A673 (cell line): ENCODE data around the gene TRIP13. TPM values are rescaled to one million over a fixed set of nuclear protein-coding genes. Genes with fewer than 3 reads are reported as not detected.

Experiments
- BruUV-seq: library from RNA; stranded (reverse); fragments of 400-500 nt; replicated peaks from 2 replicates; lab custom pipeline; 2021; lab: Mats Ljungman, UMichigan
- CTCF ChIA-PET: fragments of 300-600 bp; sonication (Branson Sonifier 250); formaldehyde crosslinking; loops from one replicate; lab custom pipeline; 2022; ENCODE audit warnings: antibody characterized with exemption; lab: Charles Lee
- POLR2A ChIA-PET: fragments of 300-600 bp; sonication (Branson Sonifier 250); formaldehyde crosslinking; loops from one replicate; lab custom pipeline; 2022; ENCODE audit warnings: antibody characterized with exemption; ENCODE audit not compliant: low non-redundant PET; lab: Charles Lee
- DNase-seq: peaks from one replicate; pipeline ENCODE4 v3.0.0-alpha.2; 2015; ENCODE audit warnings: low spot score
- H3K27ac ChIP-seq: fragments of 200-600 bp; sonication (generic); 2 replicates; pipeline ENCODE4 v1.5.1; 2016; ENCODE audit warnings: mixed run types, low read depth, mild to moderate bottlenecking, mixed read lengths, antibody characterized with exemption, low read length; ENCODE audit not compliant: poor library complexity, severe bottlenecking
- H3K27me3 ChIP-seq: fragments of 200-600 bp; sonication (generic); replicated peaks from 2 replicates; pipeline ENCODE4 v1.6.1; 2017; ENCODE audit warnings: mixed run types, low read depth, mild to moderate bottlenecking, mixed read lengths, antibody characterized with exemption, low read length; ENCODE audit not compliant: insufficient read depth, poor library complexity
- H3K36me3 ChIP-seq: fragments of 200-600 bp; sonication (generic); 2 replicates; pipeline ENCODE4 v1.6.1; 2016; ENCODE audit warnings: mixed run types, mild to moderate bottlenecking, mixed read lengths, antibody characterized with exemption, low read length; ENCODE audit not compliant: insufficient read depth, poor library complexity, severe bottlenecking
- H3K4me1 ChIP-seq: fragments of 200-600 bp; sonication (generic); 2 replicates; pipeline ENCODE4 v1.6.1; 2017; ENCODE audit warnings: mixed run types, mild to moderate bottlenecking, mixed read lengths, antibody characterized with exemption, low read length; ENCODE audit not compliant: insufficient read depth, poor library complexity, severe bottlenecking
- H3K4me3 ChIP-seq: fragments of 200-600 bp; sonication (generic); 2 replicates; pipeline ENCODE4 v1.5.1; 2016; ENCODE audit warnings: low read depth, mixed run types, mild to moderate bottlenecking, mixed read lengths, low read length; ENCODE audit not compliant: poor library complexity, severe bottlenecking
- H3K9me3 ChIP-seq: fragments of 200-600 bp; sonication (generic); 2 replicates; pipeline ENCODE4 v1.6.1; 2016; ENCODE audit warnings: mixed run types, low read depth, mild to moderate bottlenecking, mixed read lengths, antibody characterized with exemption, low read length; ENCODE audit not compliant: poor library complexity, severe bottlenecking
- EZH2 ChIP-seq: fragments of 200-600 bp; sonication (generic); IDR thresholded peaks from 2 replicates; pipeline ENCODE4 v1.6.1; 2017; ENCODE audit warnings: borderline replicate concordance, low read depth, mild to moderate bottlenecking, mixed read lengths, antibody characterized with exemption, low read length; ENCODE audit not compliant: poor library complexity, severe bottlenecking
- intact Hi-C: fragments of 100-400 bp; cut with micrococcal nuclease; formaldehyde crosslinking; loops from one replicate; pipeline ENCODE4 v1.10.0; 2022; ENCODE audit not compliant: unreplicated experiment
- total RNA-seq: library from RNA; stranded (reverse); gene quantifications from 2 replicates; pipeline ENCODE4 v1.2.3, GENCODE V29; 2021
- TF ChIP-seq, protein P1 (sequence below): fragments of 300-800, 200-600 bp; sonication (generic); conservative IDR thresholded peaks from 2 replicates; pipeline ENCODE4 v1.5.1; 2017; ENCODE audit warnings: low read depth, mild to moderate bottlenecking, antibody characterized with exemption, low read length, moderate library complexity, mixed read lengths

The TRIP13 gene
- total RNA-seq, 1 experiment from 2014 or later, result 69.1 TPM

DNA sequence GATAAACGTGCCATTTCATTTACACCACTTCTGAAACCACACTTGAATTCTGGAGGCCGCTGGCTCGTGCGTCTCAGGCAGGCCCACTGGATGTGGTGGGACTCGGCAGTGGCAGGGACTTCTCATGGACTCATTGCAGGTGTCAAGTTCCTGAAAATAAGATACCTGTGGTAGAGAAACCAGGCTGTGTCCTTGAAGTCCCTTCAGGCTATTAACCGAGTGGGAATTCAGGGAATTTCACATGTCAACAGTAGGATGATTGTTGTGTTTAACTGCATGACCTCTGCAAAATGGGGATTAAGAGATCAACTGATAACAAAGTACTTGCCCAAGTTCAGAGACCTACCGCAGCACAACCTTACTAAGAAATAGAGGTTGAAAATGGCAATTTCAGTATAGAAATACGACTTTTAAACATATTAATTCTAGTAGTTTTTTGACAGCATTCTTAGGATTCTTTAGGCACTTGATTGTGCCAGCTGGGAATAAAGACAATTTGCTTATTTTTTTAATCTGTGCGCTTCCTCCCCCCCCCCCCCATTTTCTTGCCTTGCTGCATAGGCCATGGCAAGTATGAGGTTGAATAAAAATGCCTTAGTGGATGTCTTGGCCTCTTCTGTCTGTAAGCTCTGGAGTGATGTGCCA is 26.8 kb downstream of the TRIP13 start:
- no TSS peak for BruUV-seq
- no peak for TF ChIP-seq EZH2
- TF ChIP-seq, protein P1, sequence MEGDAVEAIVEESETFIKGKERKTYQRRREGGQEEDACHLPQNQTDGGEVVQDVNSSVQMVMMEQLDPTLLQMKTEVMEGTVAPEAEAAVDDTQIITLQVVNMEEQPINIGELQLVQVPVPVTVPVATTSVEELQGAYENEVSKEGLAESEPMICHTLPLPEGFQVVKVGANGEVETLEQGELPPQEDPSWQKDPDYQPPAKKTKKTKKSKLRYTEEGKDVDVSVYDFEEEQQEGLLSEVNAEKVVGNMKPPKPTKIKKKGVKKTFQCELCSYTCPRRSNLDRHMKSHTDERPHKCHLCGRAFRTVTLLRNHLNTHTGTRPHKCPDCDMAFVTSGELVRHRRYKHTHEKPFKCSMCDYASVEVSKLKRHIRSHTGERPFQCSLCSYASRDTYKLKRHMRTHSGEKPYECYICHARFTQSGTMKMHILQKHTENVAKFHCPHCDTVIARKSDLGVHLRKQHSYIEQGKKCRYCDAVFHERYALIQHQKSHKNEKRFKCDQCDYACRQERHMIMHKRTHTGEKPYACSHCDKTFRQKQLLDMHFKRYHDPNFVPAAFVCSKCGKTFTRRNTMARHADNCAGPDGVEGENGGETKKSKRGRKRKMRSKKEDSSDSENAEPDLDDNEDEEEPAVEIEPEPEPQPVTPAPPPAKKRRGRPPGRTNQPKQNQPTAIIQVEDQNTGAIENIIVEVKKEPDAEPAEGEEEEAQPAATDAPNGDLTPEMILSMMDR, result no peak
- Histone ChIP-seq H3K9me3 (no peaks in the 10 kb centered on the region), H3K4me3 (no peak overlapping the region), H3K4me1 (no peaks in the 10 kb centered on the region), H3K27me3 (no peaks in the 10 kb centered on the region), H3K27ac (no peak overlapping the region), H3K36me3 (peaks cover 39% of the 10 kb centered on the region)
- ChIA-PET POLR2A (no interaction called here), CTCF (interaction anchor here (0.6 kb wide), 1 partner anchor 255 kb away, joined by 18 read pairs; no protein-coding TSS in a partner anchor)
- intact Hi-C loops, result no loop called here
- no peak for DNase-seq

DNA sequence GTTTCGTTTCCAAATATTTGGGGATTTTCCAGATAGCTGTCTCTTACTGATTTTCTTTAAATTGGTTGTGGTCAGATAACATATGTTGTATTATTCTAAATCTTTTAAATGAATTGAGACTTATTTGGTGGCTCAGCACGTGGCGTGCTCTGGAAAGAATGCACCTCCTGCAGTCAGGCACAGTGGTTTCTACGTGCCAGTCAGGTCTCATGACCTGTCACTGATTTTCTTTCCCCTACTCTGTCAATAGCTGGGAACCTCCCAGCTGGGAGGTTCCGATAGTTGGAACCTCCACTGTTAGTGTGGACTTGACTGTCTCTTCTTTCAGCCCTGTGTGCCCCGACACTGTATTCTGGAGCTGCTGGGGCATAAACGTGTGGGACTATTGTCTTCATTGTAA is 27.6 kb downstream of the TRIP13 start:
- Histone ChIP-seq H3K27me3 (no peaks in the 10 kb centered on the region), H3K27ac (no peak overlapping the region), H3K4me1 (no peaks in the 10 kb centered on the region), H3K4me3 (no peak overlapping the region), H3K9me3 (no peaks in the 10 kb centered on the region), H3K36me3 (peaks cover 34% of the 10 kb centered on the region)
- no peak for TF ChIP-seq EZH2
- TF ChIP-seq, protein P1, result no peak
- intact Hi-C loops, result loop anchor here (10.0 kb wide), 1 partner anchor 724 kb away; no protein-coding TSS in a partner anchor
- ChIA-PET POLR2A (no interaction called here), CTCF (interaction anchor here (0.7 kb wide), 1 partner anchor 230 kb away, joined by 9 read pairs; no protein-coding TSS in a partner anchor)
- BruUV-seq, result no TSS peak
- DNase-seq, result no peak

DNA sequence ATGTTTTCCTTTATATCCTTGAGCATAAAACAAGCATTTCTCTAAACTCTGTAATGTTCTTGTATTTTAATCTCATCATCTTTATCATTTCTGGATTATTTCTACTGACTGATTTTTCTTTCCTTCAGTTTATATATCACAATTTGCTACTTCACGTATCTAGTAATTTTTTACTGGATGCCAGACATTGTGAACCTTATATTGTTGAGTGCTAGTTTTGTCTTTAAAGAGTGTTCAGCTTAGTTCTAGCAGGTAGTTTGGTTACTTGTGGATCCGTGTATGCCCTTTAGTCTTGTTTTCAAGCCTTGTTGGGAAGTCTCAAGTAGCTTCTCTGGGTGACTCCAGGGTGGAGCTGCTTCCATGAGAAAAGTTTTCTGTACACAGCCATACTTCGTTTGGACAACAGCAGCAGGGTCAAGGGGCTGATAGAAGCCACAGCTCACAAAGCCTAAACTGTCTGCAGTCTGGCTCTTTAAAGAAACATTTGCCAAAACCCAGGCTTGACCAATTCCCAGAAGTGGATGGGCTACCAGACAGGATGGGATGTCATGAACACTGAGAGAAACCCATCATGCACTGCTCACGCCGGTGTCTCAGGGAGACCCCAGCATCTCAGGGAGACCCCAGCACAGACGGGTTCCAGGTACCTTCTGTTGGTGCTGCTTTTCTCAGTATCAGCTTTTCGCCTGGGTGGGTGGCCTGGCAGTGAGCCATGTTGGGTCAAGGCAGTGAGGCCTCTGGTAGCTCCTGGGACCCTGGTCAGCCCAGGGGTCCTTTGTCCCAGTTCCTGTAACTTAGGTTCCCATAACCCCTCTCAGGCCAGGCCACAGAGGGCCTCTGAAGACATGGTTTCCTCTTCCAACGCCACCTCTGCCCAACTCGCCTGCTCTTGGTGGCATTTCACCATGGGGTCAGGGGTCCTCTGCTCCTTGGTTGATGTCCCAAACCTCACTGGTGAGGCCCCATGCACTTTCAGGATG is 29.1 kb downstream of the TRIP13 start:
- TF ChIP-seq EZH2, result no peak
- TF ChIP-seq, protein P1, result no peak
- Histone ChIP-seq H3K9me3 (no peaks in the 10 kb centered on the region), H3K36me3 (peaks cover 22% of the 10 kb centered on the region), H3K27me3 (peaks cover 2% of the 10 kb centered on the region), H3K27ac (no peak overlapping the region), H3K4me3 (no peak overlapping the region), H3K4me1 (no peaks in the 10 kb centered on the region)
- intact Hi-C loops, result loop anchor here (10.0 kb wide), 1 partner anchor 723 kb away; no protein-coding TSS in a partner anchor
- no TSS peak for BruUV-seq
- CTCF ChIA-PET, result no interaction called here
- POLR2A ChIA-PET, result no interaction called here
- no peak for DNase-seq
